Measurements from ENCODE around the gene RTN4. TPM values are rescaled to one million over a fixed set of nuclear protein-coding genes. Genes with fewer than 3 reads are reported as not detected.

The RTN4 gene
- total RNA-seq, 1 donor from 2014 or later: 78.4 TPM

DNA sequence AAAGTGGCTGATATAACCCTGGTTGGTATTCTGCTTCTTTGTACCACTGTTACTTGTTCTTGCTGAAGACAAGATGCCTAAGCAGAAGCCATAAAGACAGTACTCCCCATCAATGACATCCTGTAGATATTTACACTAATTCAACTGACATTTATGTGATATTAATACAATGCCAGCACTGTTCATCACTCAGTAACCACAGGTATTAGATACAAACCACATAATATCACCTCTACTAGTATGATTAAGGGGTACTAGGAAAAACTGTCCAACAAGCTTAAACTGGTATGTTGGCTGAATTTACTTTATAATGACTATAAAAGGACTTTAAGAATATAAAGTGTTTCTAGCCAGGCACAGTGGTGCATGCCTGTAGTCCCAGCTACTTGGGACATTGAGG lies 65.8 kb downstream of the RTN4 start:
- intact Hi-C loops (cut with DNase I): no loop called here
- ATAC-seq (no peak), DNase-seq (ENCODE audit: missing footprints) (no peak)

DNA sequence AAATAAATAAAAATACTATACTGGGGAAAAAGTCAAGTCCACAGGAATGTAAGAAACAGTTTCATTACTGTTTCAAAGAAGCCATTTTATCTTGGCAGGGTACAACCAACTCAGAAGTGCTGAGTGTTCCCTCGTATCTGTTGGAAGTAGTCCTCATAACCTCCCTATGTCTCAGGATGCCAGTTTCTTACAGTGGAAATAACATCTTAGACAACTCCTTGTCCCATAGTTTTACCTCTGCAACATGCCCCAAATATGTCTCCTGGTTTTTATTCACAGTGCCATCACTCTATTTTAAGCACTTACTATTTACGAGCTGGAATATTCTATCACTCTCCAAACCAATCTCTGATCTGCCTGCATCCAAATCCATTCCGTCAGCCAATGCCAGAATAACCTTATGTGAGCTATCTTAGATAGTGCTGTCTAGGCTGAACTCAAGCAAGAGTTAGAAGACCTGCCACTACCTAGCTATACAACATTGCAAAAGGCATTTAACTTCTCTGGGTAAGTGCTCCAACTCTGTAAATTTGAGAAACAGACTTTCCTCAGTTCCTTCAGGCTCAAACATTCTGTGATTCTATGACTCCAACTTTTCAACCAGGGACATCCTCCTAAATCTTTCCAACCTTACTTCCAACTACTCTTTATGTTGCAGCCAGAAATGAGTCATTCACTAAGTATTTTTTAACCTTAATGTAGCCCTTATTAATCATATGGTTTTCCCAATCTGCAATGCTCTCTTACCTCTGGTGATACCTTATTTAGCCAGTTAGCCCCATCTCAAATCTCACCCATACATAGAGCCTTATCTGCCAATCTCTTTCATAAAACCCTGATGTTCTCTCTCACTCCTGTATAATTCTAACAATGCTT lies 66.7 kb downstream of the RTN4 start:
- ATAC-seq: peak; percentile 28
- no peak for DNase-seq (ENCODE audit: missing footprints)
- intact Hi-C loops (cut with DNase I): no loop called here

DNA sequence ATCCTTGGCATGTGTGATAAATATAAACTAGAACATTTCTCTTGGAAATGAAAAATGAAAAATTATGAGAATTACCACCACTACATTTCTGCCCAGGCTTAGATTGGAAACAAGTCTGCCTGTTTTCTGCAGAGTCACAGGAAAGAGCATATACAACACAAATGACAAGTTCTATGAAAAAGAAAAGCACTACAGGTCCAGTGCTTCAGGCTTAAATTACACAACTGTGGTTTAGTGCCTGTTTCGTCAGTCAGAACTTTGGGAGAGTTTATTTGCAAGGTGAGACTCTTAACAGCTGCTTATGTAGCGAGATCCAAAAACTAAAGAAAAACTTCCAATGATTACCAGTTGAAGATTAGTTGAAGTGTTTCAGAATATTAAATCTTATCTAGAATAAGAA lies 68.9 kb downstream of the RTN4 start:
- no peak for ATAC-seq
- intact Hi-C loops (cut with DNase I): no loop called here
- no peak for DNase-seq (ENCODE audit: missing footprints)

DNA sequence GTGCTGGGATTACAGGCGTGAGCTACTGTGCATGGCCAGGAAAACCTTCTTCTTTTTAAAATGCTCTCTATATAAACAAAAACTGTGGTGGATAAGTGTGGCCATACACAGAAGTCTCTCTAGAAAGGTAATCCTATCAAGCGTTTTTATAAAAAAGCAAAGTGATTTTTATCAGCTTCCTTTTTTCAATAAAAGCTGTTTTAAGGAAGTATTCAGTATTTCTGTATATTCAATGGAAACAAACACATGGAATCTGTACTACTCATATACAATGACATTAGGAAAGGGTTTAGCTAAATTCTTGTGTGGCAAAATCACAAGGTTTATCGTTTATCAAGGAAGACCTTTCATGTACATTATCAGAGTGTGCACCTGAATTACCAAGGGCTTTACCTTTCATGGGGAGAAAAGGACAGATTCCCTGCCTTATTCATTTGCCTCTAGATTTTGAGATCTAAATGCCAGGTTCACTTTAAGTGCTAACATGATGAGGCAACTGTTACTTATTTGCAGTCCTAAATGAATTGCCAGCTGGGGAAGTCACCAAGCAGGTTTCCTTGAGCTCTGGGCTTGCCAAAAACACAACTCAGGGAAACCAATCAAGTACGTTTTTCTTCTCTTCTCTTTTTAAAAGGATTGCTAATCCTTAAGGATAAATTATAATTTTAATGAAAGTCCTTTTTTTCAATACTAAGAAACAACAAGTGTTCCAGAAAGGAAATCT lies 70.8 kb downstream of the RTN4 start:
- ATAC-seq: no peak
- DNase-seq (ENCODE audit: missing footprints): no peak
- intact Hi-C loops (cut with DNase I): no loop called here

DNA sequence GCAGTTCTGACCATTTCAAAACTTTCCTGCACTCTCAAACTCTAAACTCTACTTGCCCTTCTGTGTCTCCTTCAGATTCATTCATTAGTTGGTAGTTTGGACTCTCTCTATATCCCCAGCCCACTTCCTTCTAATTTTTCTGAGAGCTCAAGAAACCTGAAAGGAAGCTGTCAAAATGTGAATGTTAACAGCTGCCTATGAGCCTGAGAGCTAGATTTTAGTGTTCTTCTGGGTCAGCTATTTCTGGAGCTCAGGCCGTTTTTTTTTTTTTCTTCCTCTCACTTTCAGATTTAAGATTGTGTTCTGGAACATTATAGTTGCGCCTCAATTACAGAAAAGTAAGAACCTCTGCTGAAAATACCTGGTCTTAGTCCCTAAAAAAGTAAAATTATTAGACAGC lies 73.1 kb downstream of the RTN4 start:
- intact Hi-C loops (cut with DNase I): no loop called here
- DNase-seq (ENCODE audit: missing footprints): no peak
- no peak for ATAC-seq

DNA sequence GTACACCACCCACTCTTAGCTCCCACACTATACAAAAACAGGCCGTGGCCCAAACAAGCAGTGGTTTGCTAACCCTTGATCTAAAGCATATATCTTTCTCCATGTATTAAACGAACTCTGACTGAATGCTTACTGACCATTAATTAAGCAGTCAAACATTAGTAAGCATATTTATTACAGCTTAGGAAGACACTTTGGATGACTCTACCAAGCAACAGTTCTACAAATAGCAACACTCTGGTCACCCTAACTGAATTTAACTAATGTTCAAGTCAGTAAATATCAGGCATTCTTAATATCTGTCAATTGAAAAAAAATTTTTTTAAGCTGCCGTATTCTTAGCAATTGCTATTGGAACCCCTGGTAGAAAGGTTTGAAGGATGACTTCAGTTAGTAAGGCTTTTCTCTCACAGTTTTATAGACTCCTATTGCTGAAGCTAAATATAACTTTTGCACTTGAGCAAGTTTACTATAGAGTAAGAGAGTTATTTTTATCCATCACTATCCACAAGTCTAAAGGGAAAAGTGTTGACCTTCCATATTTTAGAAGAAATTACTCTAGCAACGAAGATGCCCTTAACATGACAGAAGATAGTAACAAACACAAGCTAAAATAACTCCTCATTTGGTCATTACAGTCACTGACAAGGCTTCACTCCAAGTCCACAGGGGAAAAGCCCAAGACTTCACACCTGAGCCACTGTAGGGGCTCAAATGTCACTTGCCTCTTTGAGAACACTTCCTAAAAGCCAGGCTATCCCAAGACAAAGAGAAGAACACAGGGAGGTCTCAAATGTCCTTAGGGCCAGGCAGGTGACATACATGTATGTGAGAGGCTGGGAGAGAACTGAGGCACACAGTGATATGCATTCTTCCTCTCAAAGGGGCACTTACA lies 74.4 kb downstream of the RTN4 start:
- DNase-seq (ENCODE audit: missing footprints): no peak
- no peak for ATAC-seq
- intact Hi-C loops (cut with DNase I): no loop called here

DNA sequence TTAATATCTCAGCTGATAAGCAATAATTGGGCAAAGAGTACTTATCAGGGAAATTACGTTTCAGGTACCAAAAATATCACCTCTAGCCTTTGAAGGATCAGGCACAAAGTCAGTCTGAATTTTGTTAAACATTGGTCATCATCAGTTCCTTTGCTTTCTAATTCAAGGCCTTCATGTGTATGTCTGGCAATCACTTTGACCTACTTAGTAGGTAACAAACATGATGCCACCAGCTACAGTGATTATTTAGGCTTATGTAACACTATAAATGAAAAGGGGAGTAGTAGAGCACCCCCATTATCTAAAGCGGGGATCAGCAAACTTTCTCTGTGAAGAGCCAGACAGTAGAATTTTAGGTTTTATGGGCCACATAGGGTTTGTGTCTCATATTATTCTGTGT lies 75.1 kb downstream of the RTN4 start:
- DNase-seq (ENCODE audit: missing footprints): no peak
- intact Hi-C loops (cut with DNase I): no loop called here

DNA sequence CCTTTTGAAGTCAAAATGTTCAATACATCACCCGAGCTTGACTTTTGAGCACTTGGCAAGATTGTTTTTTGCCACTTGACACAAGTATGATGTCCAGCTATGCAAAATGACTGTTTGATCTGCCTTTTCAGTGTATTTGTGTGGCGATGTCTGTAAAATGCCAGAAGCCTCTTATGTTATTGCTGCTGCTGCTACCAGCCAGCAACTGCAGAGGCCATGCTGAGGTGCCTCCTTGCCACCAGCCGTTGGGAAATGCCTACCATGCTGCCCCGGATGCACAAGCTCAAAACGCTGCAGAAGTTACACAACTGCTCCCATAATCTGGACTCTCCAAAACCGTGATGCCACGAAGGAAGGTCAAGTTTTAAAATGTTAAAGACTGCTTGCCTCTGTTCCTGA lies 80.3 kb downstream of the RTN4 start:
- DNase-seq (ENCODE audit: missing footprints) (no peak), ATAC-seq (no peak)
- intact Hi-C loops (cut with DNase I): no loop called here

More for the DNA sequence above, 75.1 kb downstream of the RTN4 start:
- ATAC-seq: no peak

DNA sequence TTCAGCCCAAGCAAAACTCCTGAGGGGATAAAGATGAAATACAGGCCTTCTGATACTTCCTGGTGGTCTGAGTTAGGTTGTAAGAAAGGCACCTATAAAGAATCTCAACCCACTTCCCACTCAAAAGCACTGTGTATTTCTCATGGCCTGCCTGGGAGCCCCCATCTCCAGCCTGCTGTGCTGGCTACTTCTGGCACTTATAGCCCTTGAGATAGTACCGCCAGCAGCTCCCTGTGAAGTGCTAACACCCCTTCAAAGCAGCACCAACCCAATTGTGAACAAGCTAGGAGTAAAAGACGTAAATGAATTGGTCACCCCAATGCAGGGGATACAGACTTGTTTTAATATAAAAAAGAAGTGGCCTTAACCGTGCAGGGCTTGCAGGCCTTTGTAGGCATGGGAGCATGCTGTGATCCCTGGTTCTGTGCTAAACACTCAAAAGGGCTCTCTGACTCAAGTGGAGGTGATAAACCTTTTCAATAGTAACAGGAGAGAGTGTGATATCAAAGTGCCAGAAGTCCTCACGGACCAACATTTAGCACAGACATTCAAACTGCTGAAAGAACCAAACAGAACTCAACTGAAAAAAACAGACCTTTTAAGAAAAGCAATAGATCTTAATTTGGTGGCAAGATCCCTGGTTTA lies 80.8 kb downstream of the RTN4 start:
- peak; percentile 66 for ATAC-seq
- no peak for DNase-seq (ENCODE audit: missing footprints)
- intact Hi-C loops (cut with DNase I): no loop called here

DNA sequence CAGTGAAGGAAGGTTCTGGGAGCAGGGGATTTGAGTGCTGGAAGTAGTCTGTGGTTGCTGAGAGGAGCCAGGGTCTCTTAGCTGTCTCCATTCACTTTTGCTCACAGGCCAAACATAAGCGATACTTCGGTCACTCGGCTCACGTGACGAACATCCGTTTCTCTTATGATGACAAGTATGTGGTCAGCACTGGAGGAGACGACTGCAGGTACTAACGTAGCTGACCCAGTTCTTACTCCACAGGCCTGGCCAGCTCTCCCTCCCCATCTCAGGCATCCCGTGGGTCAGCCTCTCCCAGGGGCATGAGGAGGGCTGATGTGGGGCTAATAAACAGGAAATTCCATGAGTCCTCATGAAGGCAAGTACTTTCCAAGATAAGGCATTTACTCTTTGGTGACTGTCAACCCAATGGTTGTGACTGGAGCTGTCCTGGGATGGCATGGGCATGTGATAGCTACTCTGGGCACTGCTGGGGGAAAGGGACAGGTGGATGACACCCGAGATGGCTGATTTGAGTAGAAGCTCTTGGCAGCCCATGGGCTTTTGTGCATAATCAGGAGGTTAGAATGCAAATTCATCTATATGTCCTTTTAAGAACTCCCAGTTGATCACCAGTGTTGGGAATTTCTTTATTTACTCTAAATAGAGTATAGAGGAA lies 81.6 kb downstream of the RTN4 start:
- intact Hi-C loops (cut with DNase I): no loop called here
- DNase-seq (ENCODE audit: missing footprints) (no peak), ATAC-seq (peak; percentile 35)

DNA sequence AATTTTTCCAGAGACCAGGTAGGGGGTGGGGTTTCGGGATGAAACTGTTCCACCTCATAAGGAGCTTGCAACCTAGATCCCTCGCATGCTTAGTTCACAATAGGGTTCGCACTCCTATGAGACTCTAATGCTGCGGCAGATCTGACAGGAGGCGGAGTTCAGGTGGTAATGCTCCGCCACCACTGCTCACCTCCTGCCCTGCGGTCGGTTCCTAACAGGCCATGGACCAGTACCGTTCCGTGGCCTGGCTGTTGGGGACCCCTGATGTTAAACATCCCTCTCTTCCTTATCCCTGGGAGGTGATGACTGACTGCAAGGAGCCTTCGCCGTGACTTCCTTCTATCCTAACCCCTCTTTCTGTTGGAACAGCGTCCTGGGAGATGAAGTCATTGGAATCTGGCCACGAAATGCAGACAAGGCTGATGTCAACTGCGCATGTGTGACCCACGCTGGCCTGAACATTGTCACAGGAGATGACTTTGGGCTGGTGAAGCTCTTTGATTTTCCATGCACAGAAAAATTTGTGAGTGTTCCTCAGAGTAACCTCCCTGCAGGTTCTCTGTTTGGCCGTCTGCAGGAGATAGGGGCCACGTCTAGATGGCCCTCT lies 82.4 kb downstream of the RTN4 start:
- DNase-seq (ENCODE audit: missing footprints) (no peak), ATAC-seq (peak; percentile 36)
- intact Hi-C loops (cut with DNase I): no loop called here

DNA sequence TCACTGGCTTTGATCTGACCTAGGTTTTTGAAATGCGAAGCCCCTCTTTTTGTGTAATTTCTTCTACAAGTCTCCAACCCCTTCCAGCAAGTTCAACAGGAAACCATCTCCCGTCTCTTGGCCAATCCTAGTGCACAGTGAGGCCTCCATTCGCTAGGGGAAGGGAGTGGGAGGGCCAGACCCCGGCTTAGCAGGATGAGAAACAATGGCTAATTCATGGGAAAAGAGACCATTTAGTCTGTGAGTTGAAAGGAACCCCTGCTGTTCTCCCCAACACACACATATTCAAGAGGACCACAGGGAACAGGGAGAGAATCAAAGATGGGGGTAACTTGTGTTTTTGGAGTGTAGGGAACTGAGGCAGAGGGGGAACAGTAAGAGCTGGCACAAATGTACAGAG lies 83.0 kb downstream of the RTN4 start:
- intact Hi-C loops (cut with DNase I): no loop called here
- ATAC-seq (no peak), DNase-seq (ENCODE audit: missing footprints) (no peak)

DNA sequence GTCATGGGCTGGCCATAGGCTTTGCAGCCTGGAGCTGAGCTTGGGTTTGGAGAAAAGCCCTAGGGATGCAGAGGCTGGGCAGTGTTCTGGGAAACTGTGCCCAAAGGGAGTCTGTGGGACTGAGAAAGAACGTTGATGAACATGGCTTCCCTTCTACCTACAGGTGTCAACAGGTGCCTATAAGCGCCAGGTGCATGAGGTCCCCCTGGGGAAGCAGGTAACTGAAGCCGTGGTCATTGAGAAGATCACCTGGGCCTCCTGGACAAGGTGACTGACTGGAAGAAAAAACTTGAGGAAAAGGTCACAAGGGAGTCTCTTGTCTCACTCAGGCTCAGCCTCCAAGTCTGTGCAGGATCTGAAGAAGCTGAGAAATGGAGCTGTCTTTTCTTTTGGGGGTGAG lies 83.4 kb downstream of the RTN4 start:
- no peak for DNase-seq (ENCODE audit: missing footprints)
- no peak for ATAC-seq
- intact Hi-C loops (cut with DNase I): no loop called here

DNA sequence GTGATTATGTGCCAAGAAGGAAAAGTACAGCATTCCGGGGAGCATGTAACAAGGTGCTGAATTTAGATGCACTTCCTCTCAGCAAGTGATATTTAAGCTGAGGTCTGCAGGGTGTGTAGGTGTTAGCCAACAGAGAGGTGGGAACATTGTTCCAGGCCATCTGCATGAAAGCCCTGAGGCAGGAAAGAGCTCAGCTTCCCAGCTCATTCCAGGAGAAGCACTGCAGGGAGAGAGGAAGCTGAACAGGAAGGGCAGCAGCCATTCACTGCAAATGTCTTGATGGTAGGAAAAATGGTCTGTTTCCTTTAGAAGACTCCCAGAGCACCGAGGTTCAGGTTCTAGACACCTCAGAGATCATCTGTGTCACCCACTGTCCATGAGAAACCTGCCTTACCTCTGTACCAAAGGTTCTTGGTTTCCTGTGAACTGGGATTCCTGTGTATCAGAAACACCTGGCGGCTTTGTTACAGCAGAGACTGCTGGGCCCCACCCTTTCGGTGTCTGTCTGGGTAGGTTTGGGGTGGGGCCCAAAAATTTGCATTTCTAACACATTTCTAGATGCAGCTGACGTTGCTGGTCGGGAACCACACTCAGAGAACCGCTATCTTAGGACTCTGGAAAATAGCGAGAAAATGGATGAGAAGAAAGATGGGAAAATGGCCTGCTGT lies 84.0 kb downstream of the RTN4 start:
- DNase-seq (ENCODE audit: missing footprints): no peak
- intact Hi-C loops (cut with DNase I): no loop called here
- ATAC-seq: no peak

DNA sequence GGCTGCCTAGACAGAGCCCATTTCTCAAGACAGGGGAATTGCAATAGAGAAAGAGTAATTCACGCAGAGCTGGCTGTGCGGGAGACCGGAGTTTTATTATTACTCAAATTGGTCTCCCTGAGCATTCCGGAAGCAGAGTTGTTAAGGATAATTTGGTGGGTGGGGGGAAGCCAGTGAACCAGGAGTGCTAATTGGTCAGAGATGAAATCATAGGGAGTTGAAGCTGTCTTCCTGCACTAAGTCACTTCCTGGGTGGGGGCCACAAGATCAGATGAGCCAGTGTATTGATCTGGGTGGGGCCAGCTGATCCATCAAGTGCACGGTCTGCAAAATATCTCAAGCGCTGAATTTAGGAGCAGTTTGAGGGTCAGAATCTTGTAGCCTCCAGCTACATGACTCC lies 84.8 kb downstream of the RTN4 start:
- intact Hi-C loops (cut with DNase I): no loop called here
- DNase-seq (ENCODE audit: missing footprints): no peak
- ATAC-seq: no peak

DNA sequence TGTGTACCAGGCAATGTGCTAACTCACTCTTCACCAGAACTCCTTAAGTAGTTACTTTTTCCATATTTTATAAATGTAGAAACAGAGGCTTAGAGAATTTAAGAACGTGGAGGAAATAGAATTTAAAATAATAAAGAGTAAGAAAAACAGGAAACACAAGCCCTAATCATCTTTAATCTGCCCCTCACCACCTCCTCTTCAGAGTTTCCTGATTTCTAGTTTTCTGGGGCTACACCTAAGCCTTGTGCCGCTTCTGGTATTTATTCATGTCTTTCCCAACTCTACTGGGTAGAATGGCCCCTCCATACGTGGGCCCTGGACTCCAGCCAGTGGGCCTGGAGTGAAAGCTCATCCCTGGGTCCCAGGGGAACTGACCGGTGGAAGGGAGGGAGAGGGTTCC lies 85.4 kb downstream of the RTN4 start:
- intact Hi-C loops (cut with DNase I): no loop called here
- ATAC-seq (no peak), DNase-seq (ENCODE audit: missing footprints) (no peak)

DNA sequence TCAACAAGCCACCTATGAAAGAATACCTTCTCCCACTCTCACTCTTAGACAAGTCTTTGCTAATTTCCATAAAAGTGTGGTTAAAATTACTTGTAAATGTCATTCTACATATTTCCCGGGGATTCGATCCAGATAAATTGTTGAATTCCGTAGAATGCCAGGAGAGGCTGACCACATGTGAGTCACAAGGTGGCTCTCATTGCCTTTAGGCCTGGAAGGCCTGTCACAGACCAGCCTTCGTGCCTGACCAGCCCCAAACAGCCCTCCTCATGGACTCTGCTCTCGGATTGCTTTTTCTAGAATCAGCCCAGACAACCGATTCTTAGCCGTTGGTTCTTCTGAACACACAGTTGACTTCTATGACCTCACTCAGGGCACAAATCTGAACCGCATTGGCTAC lies 86.0 kb downstream of the RTN4 start:
- ATAC-seq (no peak), DNase-seq (ENCODE audit: missing footprints) (no peak)
- intact Hi-C loops (cut with DNase I): no loop called here

DNA sequence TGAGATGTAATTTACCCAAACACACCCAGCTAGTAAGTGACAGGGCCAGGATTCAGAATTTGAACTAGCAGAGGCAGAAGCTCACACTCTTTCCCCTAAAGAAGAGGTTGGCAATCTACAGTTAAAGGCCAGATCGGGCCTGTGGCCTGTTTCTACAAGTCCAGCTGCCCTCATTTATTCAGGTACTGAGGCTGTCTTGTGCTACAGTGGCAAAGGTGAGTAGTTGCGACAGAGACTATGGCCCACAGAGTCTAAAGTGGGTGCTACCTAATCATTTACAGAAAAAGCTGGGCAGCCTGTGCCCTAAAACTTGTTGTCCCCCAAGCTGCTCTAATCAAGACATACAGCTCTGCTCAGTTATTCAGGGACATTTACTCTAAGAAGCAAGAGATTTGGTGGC lies 86.8 kb downstream of the RTN4 start:
- ATAC-seq (no peak), DNase-seq (ENCODE audit: missing footprints) (no peak)
- intact Hi-C loops (cut with DNase I): no loop called here
